Kidney epithelial cell (primary cell): Measurements from ENCODE around the gene DNAJB4. TPM values are rescaled to one million over a fixed set of nuclear protein-coding genes. Genes with fewer than 3 reads are reported as not detected.

Experiments used
- DNase-seq: peaks from one replicate; pipeline ENCODE4 v3.0.0-alpha.2; 2010; ENCODE audit warnings: low read depth
- H3K27me3 ChIP-seq: 2 replicates; pipeline ENCODE4 v1.6.0; 2011; ENCODE audit warnings: low read length; ENCODE audit not compliant: control insufficient read depth, insufficient read depth
- H3K36me3 ChIP-seq: 2 replicates; pipeline ENCODE4 v1.5.1; 2011; ENCODE audit warnings: low read length; ENCODE audit not compliant: control insufficient read depth, insufficient read depth
- H3K4me3 ChIP-seq: 2 replicates; pipeline ENCODE4 v1.5.1; 2011; ENCODE audit warnings: low read depth, mild to moderate bottlenecking, control low read depth, low read length
- CTCF ChIP-seq: IDR thresholded peaks from 2 replicates; pipeline ENCODE4 v1.5.1; 2011; ENCODE audit warnings: mild to moderate bottlenecking, moderate library complexity, low read length, control low read depth, inconsistent platforms; ENCODE audit not compliant: insufficient read depth, poor library complexity, severe bottlenecking
- total RNA-seq: library from RNA; depleted of rRNA; stranded (reverse); fragments of >200 nt; gene quantifications from 2 replicates; pipeline ENCODE4 v1.2.3, GENCODE V29; 2015

The DNAJB4 gene
- total RNA-seq = 7.3 and 8.1 TPM in 2 replicates

GRCh38 chr1:78004719-78005447 is at the start of gene DNAJB4:
Gene DNAJB4 (plus strand): TSS chr1:78004939. CDS start chr1:78005111, 172 bp downstream.
- Histone ChIP-seq H3K36me3 (no peaks in the 10 kb centered on the region), H3K27me3 (no peaks in the 10 kb centered on the region), H3K4me3 (peak within 1 kb of the TSS; percentile 56)
- DNase-seq = peak; percentile 95
- TF ChIP-seq CTCF = no peak

- Histone ChIP-seq H3K27me3 (no peaks in the 10 kb centered on the region), H3K4me3 (no peak overlapping the region), H3K36me3 (peaks cover 3% of the 10 kb centered on the region)
- TF ChIP-seq CTCF = no peak
- DNase-seq = no peak
Measured at GRCh38 chr1:77955709-77956108, 49.0 kb upstream of the DNAJB4 start.

- TF ChIP-seq CTCF = no peak
- Histone ChIP-seq H3K36me3 (peaks cover 3% of the 10 kb centered on the region), H3K4me3 (no peak overlapping the region)
Measured at GRCh38 chr1:77956464-77956863, 48.3 kb upstream of the DNAJB4 start.

GRCh38 chr1:77958391-77958790 is 46.3 kb upstream of the DNAJB4 start:
- no peak for TF ChIP-seq CTCF
- H3K36me3 ChIP-seq = peaks cover 1% of the 10 kb centered on the region
- DNase-seq = no peak
- no peak overlapping the region for H3K4me3 ChIP-seq
- no peaks in the 10 kb centered on the region for H3K27me3 ChIP-seq

More at GRCh38 chr1:77956464-77956863, 48.3 kb upstream of the DNAJB4 start:
- DNase-seq = no peak
- H3K27me3 ChIP-seq = no peaks in the 10 kb centered on the region

- TF ChIP-seq CTCF = no peak
- peaks cover 1% of the 10 kb centered on the region for H3K36me3 ChIP-seq
Measured at GRCh38 chr1:77958850-77959249, 45.9 kb upstream of the DNAJB4 start.

GRCh38 chr1:77961392-77961791 is 43.3 kb upstream of the DNAJB4 start:
- no peak overlapping the region for H3K4me3 ChIP-seq
- no peaks in the 10 kb centered on the region for H3K27me3 ChIP-seq
- no peak for DNase-seq
- no peak for TF ChIP-seq CTCF
- peaks cover 1% of the 10 kb centered on the region for H3K36me3 ChIP-seq

More at GRCh38 chr1:77958850-77959249, 45.9 kb upstream of the DNAJB4 start:
- Histone ChIP-seq H3K27me3 (no peaks in the 10 kb centered on the region), H3K4me3 (no peak overlapping the region)
- DNase-seq = no peak
